CD4-positive, alpha-beta T cell (primary cell): ENCODE data around the gene NKD1. TPM values are rescaled to one million over a fixed set of nuclear protein-coding genes. Genes with fewer than 3 reads are reported as not detected.
A peak's percentile ranks its signal among the peaks of the same experiment; 100 is the strongest.

ENCODE experiments used
- ATAC-seq: fragments of 200-7000 bp; cut with Tn5 transposase; one replicate; pipeline ENCODE4 v1.10.0; 2022; ENCODE audit warnings: mild to moderate bottlenecking; ENCODE audit not compliant: poor library complexity
- CTCF ChIA-PET: fragments of 350-600 bp; sonication (Branson Sonifier 250); formaldehyde crosslinking; loops from one replicate; lab custom pipeline; 2021; ENCODE audit warnings: antibody characterized with exemption, inconsistent platforms; lab: Charles Lee
- POLR2A ChIA-PET: fragments of 350-600 bp; sonication (Branson Sonifier 250); formaldehyde crosslinking; loops from one replicate; lab custom pipeline; 2021; ENCODE audit warnings: antibody characterized with exemption, inconsistent platforms; lab: Charles Lee
- DNase-seq, 14 experiments: peaks; one replicate each; pipeline ENCODE4 v3.0.0-alpha.2; 2013 to 2020; ENCODE audit warnings: mixed read lengths in 2 of 14
- H3K27ac ChIP-seq, 2 donors: one replicate each; pipeline versions ENCODE4 v1.5.1 to v1.7.0; 2013; ENCODE audit warnings: low read length in 2 of 2, low read depth in 1 of 2, mild to moderate bottlenecking in 1 of 2
- H3K27me3 ChIP-seq, 2 experiments: 1 replicate in 1 of 2; 2 replicates in 1 of 2; pipeline versions ENCODE4 v1.6.1 to v1.7.0; 2013; ENCODE audit warnings: low read length in 2 of 2, control low read depth in 1 of 2, mild to moderate bottlenecking in 1 of 2, moderate library complexity in 1 of 2; ENCODE audit not compliant: insufficient read depth in 2 of 2, control insufficient read depth in 1 of 2
- H3K36me3 ChIP-seq: one replicate; pipeline ENCODE4 v1.6.1; 2013; ENCODE audit warnings: low read length, control low read depth; ENCODE audit not compliant: insufficient read depth
- H3K4me1 ChIP-seq: one replicate; pipeline ENCODE4 v1.6.1; 2013; ENCODE audit warnings: low read length, control low read depth; ENCODE audit not compliant: insufficient read depth
- H3K4me3 ChIP-seq: one replicate; pipeline ENCODE4 v1.5.1; 2013; ENCODE audit warnings: mild to moderate bottlenecking, low read length, moderate library complexity
- H3K9me3 ChIP-seq, 2 experiments: 1 replicate in 1 of 2; 2 replicates in 1 of 2; pipeline versions ENCODE4 v1.6.1 to v1.7.0; 2013; ENCODE audit warnings: low read length in 2 of 2, mild to moderate bottlenecking in 2 of 2, control low read depth in 1 of 2, moderate library complexity in 1 of 2; ENCODE audit not compliant: control insufficient read depth in 1 of 2, insufficient read depth in 1 of 2
- H3K27ac Mint-ChIP-seq: one replicate; pipeline ENCODE4 v1.8.0; 2020; ENCODE audit warnings: mixed read lengths
- H3K27me3 Mint-ChIP-seq: one replicate; pipeline ENCODE4 v1.8.0; 2021; ENCODE audit warnings: mixed read lengths
- H3K36me3 Mint-ChIP-seq: one replicate; pipeline ENCODE4 v1.8.0; 2021; ENCODE audit warnings: low read depth, mixed read lengths
- H3K4me1 Mint-ChIP-seq: one replicate; pipeline ENCODE4 v1.8.0; 2021; ENCODE audit warnings: low read depth, mixed read lengths
- H3K4me3 Mint-ChIP-seq: one replicate; pipeline ENCODE4 v1.8.0; 2020; ENCODE audit warnings: mild to moderate bottlenecking, mixed read lengths
- H3K9me3 Mint-ChIP-seq: one replicate; pipeline ENCODE4 v1.8.0; 2020; ENCODE audit warnings: mixed read lengths
- CTCF ChIP-seq: fragments of 200-600 bp; IDR thresholded peaks from one replicate; pipeline ENCODE4 v1.8.0; 2022; ENCODE audit warnings: antibody characterized with exemption, mild to moderate bottlenecking
- intact Hi-C, 2 experiments: fragments of 100-400 bp; cut with DNase I in 1 of 2; cut with micrococcal nuclease in 1 of 2; formaldehyde crosslinking; loops; one replicate each; pipeline versions ENCODE4 v1.15.1 to v1.9.0; 2023 to 2025; cut with DNase I, micrococcal nuclease
- total RNA-seq, 174 experiments: library from RNA in 2 of 174; stranded (reverse) in 2 of 174; gene quantifications; one replicate each; pipeline ENCODE4 v1.2.3 and lab custom pipeline; 2021 to 2026

Gene NKD1
- total RNA-seq, 2 experiments from 2014 or later = 6.1 to 9.8 TPM

GRCh38 chr16:50519602-50520001 is 28.6 kb upstream of the NKD1 start:
- H3K9me3 Mint-ChIP-seq = peaks cover 10% of the 10 kb centered on the region
- no peak overlapping the region for H3K27ac ChIP-seq
- no peaks in the 10 kb centered on the region for H3K4me1 Mint-ChIP-seq

GRCh38 chr16:50520451-50521245 is 27.5 kb upstream of the NKD1 start:
- intact Hi-C loops = no loop called here
- Mint-ChIP-seq H3K27ac (no peak overlapping the region), H3K9me3 (peaks cover 8% of the 10 kb centered on the region), H3K4me1 (no peaks in the 10 kb centered on the region), H3K36me3 (no peaks in the 10 kb centered on the region), H3K4me3 (no peak overlapping the region), H3K27me3 (peaks cover 14% of the 10 kb centered on the region)
- H3K9me3 ChIP-seq = peaks cover 9 to 15% of the 10 kb centered on the region in 2 experiments
- CTCF ChIA-PET = no interaction called here
- ATAC-seq (no peak), DNase-seq (no peak)
- no peaks in the 10 kb centered on the region for H3K4me1 ChIP-seq
- no peaks in the 10 kb centered on the region for H3K36me3 ChIP-seq
- POLR2A ChIA-PET = no interaction called here
- no peaks in the 10 kb centered on the region for H3K27me3 ChIP-seq
- no peak overlapping the region for H3K4me3 ChIP-seq
- no peak overlapping the region for H3K27ac ChIP-seq
- TF ChIP-seq CTCF = no peak

More at GRCh38 chr16:50519602-50520001, 28.6 kb upstream of the NKD1 start:
- Histone ChIP-seq H3K27me3 (no peaks in the 10 kb centered on the region), H3K4me1 (no peaks in the 10 kb centered on the region), H3K9me3 (peaks cover 9 to 18% of the 10 kb centered on the region in 2 experiments), H3K4me3 (no peak overlapping the region), H3K36me3 (no peaks in the 10 kb centered on the region)
- peaks cover 9% of the 10 kb centered on the region for H3K27me3 Mint-ChIP-seq
- no peak overlapping the region for H3K27ac Mint-ChIP-seq
- ATAC-seq = no peak
- H3K36me3 Mint-ChIP-seq = no peaks in the 10 kb centered on the region
- no peak for DNase-seq
- intact Hi-C loops = loop anchor here in 1 of 2 experiments (10.0 kb wide), 1 partner anchor 305 kb away; no protein-coding TSS in a partner anchor
- POLR2A ChIA-PET = no interaction called here
- no peak for TF ChIP-seq CTCF
- CTCF ChIA-PET = no interaction called here
- H3K4me3 Mint-ChIP-seq = no peak overlapping the region

GRCh38 chr16:50521246-50521900 is 26.8 kb upstream of the NKD1 start:
- H3K36me3 ChIP-seq = no peaks in the 10 kb centered on the region
- intact Hi-C loops = no loop called here
- H3K4me1 Mint-ChIP-seq = no peaks in the 10 kb centered on the region
- ChIA-PET POLR2A (no interaction called here), CTCF (no interaction called here)
- no peak overlapping the region for H3K27ac Mint-ChIP-seq
- peaks cover 8% of the 10 kb centered on the region for H3K9me3 Mint-ChIP-seq
- H3K4me3 ChIP-seq = no peak overlapping the region
- H3K27me3 ChIP-seq = peaks cover 0 to 3% of the 10 kb centered on the region in 2 experiments
- no peaks in the 10 kb centered on the region for H3K4me1 ChIP-seq
- H3K27me3 Mint-ChIP-seq = peaks cover 14% of the 10 kb centered on the region
- peaks cover 9 to 11% of the 10 kb centered on the region in 2 experiments for H3K9me3 ChIP-seq
- no peak overlapping the region for H3K27ac ChIP-seq
- DNase-seq (peak in 1 of 14 experiments; percentile 2), ATAC-seq (no peak)
- peak; percentile 14 for TF ChIP-seq CTCF
- H3K36me3 Mint-ChIP-seq = no peaks in the 10 kb centered on the region
- H3K4me3 Mint-ChIP-seq = no peak overlapping the region
